HG03432 (cell line): ENCODE data around the gene BRD7.

Experiments used
- ATAC-seq: cut with Tn5 transposase; IDR thresholded peaks from one replicate; pipeline ENCODE4 v1.9.1; 2021; ENCODE audit warnings: mild to moderate bottlenecking, moderate library complexity; ENCODE audit not compliant: unreplicated experiment

BRD7 gene

DNA sequence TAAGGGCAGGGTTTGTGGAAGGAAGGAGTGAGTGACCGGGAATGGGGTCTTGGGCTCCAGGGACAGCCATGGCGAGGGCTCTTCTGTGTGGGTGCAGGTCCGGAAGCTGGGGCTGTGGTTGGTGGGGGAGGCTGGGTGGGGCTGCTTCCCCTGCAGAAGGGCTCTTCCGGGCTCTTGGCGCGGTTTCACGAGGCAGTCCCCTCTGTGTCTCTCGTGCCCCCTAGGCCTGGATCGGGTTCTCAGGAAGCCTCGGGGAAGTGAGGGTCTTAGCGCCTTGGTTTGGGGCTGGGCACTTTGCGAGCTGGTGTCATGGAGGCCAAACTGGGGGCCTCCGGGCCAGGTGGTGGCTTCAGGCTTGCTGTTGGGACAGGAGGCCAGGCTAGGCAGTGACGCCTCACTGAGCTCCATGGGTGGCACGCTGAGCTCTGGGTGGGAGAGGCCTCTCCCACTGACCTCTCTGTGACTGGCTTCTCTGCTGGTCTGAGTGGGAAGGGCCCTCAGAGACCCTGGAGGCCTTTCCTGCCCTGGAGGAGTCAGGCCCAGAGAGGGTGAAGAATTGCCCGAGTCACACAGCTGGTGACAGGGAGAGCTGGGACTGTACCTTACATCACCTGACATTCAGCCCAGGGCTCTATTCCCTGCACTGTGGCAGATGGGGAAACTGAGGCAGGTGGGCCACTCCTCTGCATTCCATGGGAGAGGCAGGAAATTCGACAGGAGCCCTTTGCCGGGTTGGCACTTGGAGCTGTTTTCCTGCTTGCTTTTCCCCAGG, 94.3 kb downstream of the BRD7 start:
- peak; percentile 52 for ATAC-seq

- ATAC-seq, result peak; percentile 73
Measured at GRCh38 chr16:50273888-50274325, 94.9 kb downstream of the BRD7 start.

DNA sequence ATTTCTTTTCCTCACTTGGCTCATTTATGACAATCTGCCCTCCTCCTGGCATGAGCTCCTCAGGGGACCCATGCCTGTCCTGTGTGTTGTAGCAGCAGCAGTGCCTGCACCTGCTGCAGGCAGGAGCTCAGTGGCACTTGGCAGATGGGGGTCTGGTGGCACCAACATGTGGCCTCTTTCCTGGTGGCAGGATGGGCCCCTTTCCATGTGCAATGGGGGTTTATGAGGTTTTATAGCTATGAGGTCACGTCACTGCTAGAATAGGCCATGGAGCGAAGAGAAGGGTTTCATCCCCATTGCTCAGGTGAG, 95.5 kb downstream of the BRD7 start:
- no peak for ATAC-seq

GRCh38 chr16:50272687-50273381, 96.0 kb downstream of the BRD7 start:
- no peak for ATAC-seq

GRCh38 chr16:50272111-50272571, 96.6 kb downstream of the BRD7 start:
- no peak for ATAC-seq

DNA sequence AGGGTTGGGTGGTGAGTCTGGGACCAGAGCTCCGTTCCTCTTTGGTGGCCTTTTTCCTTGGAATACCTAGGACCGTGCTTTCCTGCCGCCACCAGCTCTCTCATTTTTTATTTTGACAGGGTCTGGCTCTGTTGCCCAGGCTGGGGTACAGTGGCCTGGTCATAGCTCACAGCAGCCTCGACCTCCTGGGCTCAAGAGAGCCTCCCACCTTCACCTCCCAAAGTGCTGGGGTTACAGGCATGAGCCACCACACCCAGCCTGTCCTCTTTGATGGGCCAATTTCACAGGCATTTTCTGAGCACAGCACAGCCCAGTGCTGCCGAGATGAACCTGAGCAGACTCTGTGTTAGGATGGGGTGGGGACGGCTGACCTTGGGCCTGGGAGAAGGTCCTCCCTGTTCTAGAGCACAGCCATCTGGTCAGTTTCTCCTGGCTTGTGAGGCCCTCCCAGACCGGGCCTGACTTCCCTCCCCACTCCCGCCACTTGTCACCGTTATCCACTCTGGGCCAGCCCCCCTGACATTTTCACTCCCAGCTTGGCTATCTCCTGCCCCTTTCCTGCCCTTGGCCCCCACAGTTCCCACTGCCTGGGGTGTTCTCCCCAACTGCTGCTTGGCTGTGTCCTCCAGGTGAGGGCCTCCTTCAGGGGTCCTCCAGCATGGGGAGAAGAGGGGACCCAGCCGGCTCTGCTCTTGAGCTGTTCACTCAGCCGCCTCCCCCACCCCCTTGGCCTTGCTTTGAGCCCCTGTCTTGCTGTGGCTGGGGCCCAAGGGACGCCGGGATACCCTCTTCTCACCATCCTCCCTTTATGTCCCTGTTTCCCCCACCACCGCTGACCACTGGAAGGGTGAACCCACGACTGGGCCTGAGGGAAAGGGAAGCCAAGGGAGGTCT, 97.4 kb downstream of the BRD7 start:
- ATAC-seq, result no peak

- no peak for ATAC-seq
Measured at GRCh38 chr16:50270510-50271147, 98.2 kb downstream of the BRD7 start.

- no peak for ATAC-seq
Measured at GRCh38 chr16:50269769-50270509, 98.8 kb downstream of the BRD7 start.

- ATAC-seq, result no peak
Measured at GRCh38 chr16:50269061-50269705, 99.6 kb downstream of the BRD7 start.

DNA sequence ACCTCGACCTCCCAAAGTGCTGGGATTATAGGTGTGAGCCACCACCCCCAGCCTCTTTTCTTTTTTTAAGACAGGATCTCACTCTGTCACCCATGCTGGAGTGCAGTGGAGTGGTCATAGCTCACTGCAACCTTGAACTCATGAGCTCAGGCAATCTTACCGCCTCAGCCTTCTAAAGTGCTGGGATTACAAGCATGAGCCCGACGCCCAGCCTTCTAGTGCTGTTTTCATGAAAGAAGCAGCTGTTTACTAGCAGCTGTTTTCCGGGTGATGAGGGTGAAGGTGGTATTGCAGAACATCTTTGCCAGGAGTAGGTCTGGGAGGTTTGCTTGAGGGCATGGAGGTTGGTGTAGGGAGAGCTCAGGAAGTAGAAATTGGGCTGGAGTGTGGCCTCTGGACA, 100.4 kb downstream of the BRD7 start:
- no peak for ATAC-seq

- ATAC-seq, result no peak
Measured at GRCh38 chr16:50267651-50268050, 101.1 kb downstream of the BRD7 start.

GRCh38 chr16:50267151-50267631, 101.6 kb downstream of the BRD7 start:
- no peak for ATAC-seq

DNA sequence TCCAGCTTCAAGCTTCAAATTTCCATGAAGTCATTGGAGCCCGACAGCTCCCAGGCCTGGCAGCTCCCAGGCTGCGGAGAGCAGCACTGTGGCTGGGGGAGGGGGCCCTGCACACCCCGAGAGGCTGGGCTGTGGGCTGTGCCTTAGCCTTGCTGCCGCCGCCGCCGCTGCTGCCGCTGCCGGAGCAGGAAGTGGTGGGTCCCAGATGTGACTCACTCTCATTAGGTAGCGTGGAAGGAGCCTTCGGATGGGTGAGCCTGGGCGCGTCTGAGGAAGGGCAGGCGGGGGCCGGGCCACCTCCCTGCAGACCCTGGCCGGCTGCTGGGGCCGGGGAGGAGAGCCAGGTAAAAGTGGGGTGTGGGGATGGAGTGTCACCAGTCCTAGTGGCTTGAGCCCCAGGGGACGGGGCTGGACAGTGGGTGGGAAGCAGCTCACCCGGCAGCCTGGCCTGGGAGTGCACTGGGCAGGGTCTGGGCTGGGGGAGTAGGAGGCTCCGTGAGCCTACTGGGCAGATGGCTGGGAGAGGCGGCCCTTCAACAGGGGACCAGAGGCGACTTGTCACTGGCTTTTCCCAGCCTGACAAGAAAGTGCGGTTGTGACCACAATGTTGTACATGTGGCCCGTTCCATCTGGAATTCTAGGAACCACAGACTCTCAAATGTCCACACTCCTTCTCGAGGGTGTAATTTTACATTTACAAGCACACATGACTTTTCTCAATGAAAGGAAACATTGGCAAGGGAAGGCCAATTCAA, 102.3 kb downstream of the BRD7 start, which contains the start of gene ADCY7:
TSS of gene ADCY7 (plus strand) at position 215 of the 755 bp plus-strand sequence. CDS start 21,629 bp downstream, outside the sequence.
- ATAC-seq, result peak; percentile 91
